Activated CD4-positive, alpha-beta T cell treated with anti-CD3 and anti-CD28 coated beads, Interleukin-2, amount 10 ng/mL, durations not matched to agents 24 days and 14 days (primary cell): Measurements from ENCODE around the gene NRXN2. TPM values are rescaled to one million over a fixed set of nuclear protein-coding genes. Genes with fewer than 3 reads are reported as not detected.

Source experiments
- DNase-seq: peaks from one replicate; pipeline ENCODE4 v3.0.0; 2022
- H3K27ac Mint-ChIP-seq: one replicate; pipeline ENCODE4 v1.8.0; 2022; ENCODE audit warnings: mild to moderate bottlenecking, mixed read lengths
- H3K27me3 Mint-ChIP-seq: one replicate; pipeline ENCODE4 v1.8.0; 2022; ENCODE audit warnings: mixed read lengths
- H3K36me3 Mint-ChIP-seq: one replicate; pipeline ENCODE4 v1.8.0; 2022; ENCODE audit warnings: low read depth, mild to moderate bottlenecking, mixed read lengths
- H3K4me1 Mint-ChIP-seq: one replicate; pipeline ENCODE4 v1.8.0; 2021; ENCODE audit warnings: mixed read lengths
- H3K4me3 Mint-ChIP-seq: one replicate; pipeline ENCODE4 v1.8.0; 2022; ENCODE audit warnings: mild to moderate bottlenecking, moderate library complexity, mixed read lengths
- H3K9me3 Mint-ChIP-seq: one replicate; pipeline ENCODE4 v1.8.0; 2021; ENCODE audit warnings: mixed read lengths
- intact Hi-C: fragments of 100-400 bp; cut with micrococcal nuclease; formaldehyde crosslinking; loops from one replicate; pipeline ENCODE4 v1.15.1; 2023
- total RNA-seq: library from RNA; stranded (reverse); gene quantifications from 2 replicates; pipeline ENCODE4 v1.2.3, GENCODE V29; 2022

Gene NRXN2
- total RNA-seq, 1 donor from 2014 or later: 0.61 TPM

- H3K36me3 Mint-ChIP-seq: no peaks in the 10 kb centered on the region
- DNase-seq: no peak
- H3K27ac Mint-ChIP-seq: no peak overlapping the region
- intact Hi-C loops: no loop called here
- peaks cover 7% of the 10 kb centered on the region for H3K27me3 Mint-ChIP-seq
- H3K4me1 Mint-ChIP-seq: no peaks in the 10 kb centered on the region
- H3K4me3 Mint-ChIP-seq: no peak overlapping the region
- peaks cover 7% of the 10 kb centered on the region for H3K9me3 Mint-ChIP-seq
Observed at GRCh38 chr11:64585150-64585549, 137.8 kb downstream of the NRXN2 start.

DNA sequence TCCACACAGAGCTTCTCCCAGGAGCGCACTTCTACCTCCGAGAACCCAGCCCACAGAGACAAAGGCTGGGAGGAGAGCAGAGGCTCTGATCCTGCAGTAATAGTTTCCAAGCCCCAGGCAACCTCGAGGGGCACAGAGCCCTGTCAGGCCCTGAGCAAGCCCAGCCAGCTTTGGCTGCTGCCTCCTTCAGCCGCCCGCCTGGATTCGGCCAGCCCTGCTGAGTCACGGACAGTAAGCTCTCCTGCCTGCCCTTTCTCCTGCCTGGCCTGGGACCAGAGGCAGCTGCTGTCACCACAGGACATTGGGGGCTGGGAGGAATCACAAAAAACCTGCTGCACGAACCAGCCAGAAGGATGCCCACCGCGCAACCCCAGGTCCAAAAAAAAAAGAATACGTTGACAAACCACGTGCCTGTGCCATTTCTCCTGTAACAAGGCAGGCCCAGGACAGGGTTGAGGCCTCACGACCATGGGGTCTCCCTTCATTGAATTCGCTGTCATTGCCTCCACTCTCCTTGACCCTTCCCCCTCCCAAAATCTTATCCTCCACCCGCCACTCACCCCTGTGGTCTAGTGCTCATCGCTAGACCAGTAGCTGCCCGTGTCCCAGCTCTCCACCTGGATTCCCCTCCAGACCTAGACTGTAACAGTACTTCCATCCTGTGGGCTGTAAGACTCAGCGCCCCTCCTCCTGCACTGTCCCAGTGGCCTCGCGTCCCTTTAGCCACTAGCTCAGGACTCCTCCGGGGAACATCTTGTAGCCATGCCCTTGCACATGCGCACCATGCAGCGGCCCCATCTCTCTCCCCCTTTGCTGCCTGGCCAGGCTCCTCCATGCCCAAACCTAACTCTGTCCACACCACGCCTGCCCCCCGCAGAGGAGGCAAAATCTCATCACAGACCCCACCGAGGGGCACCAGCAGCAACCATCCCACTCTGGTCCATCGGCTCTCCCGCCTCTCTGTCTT is 139.4 kb downstream of the NRXN2 start:
- no peak overlapping the region for H3K27ac Mint-ChIP-seq
- DNase-seq: no peak
- no peaks in the 10 kb centered on the region for H3K4me1 Mint-ChIP-seq
- no peaks in the 10 kb centered on the region for H3K36me3 Mint-ChIP-seq
- H3K27me3 Mint-ChIP-seq: peaks cover 6% of the 10 kb centered on the region
- intact Hi-C loops: no loop called here
- peaks cover 7% of the 10 kb centered on the region for H3K9me3 Mint-ChIP-seq
- no peak overlapping the region for H3K4me3 Mint-ChIP-seq

- peaks cover 2% of the 10 kb centered on the region for H3K9me3 Mint-ChIP-seq
- H3K36me3 Mint-ChIP-seq: no peaks in the 10 kb centered on the region
- intact Hi-C loops: no loop called here
- DNase-seq: no peak
- no peaks in the 10 kb centered on the region for H3K4me1 Mint-ChIP-seq
- H3K4me3 Mint-ChIP-seq: no peak overlapping the region
- peaks cover 3% of the 10 kb centered on the region for H3K27me3 Mint-ChIP-seq
- H3K27ac Mint-ChIP-seq: no peak overlapping the region
Observed at GRCh38 chr11:64582885-64583284, 140.1 kb downstream of the NRXN2 start.

DNA sequence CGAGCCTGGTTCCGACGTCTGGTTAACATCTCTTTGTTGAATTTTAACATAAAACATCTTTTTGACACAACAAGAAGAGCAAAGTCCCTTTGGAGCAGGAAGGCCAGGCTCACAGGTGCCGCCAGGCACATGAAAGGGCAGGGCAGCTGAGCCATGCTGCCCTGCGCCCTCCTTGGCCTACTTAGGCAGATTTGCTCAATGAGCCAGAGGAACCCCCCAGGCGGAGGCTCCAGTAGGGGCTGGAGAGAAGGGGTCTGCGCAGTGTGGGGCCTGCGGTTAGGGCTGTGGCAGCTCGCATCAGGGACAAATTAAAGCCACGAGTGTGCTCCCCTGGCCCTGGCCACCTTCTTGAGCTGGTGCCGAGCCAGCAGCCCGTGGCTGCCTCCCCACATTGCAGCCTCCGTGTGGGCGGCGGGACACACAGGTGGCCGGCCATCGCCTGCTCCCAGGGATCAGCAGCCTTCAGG is 141.9 kb downstream of the NRXN2 start:
- Mint-ChIP-seq H3K4me1 (no peaks in the 10 kb centered on the region), H3K4me3 (no peak overlapping the region), H3K27me3 (no peaks in the 10 kb centered on the region), H3K27ac (no peak overlapping the region), H3K9me3 (no peaks in the 10 kb centered on the region), H3K36me3 (no peaks in the 10 kb centered on the region)
- intact Hi-C loops: no loop called here
- no peak for DNase-seq

DNA sequence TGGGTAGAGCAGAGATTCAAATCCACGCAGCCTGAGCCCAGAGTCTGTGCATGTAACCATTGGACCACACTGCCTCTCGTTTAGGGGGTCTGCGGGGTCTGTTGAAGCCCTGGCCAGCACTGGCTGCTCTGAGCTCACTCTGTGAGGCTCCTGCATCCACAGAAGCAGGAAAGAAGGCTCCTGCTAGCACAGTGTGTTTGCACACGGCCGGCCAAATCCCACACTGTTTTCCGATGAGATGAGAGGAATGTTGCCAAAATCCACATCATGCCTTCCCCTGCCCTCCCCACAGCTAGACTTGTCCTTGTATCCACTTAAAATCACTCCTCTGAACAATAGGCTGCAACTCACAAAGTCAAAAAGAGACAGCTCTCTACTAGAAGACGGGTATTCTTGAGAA is 142.6 kb downstream of the NRXN2 start:
- no peak for DNase-seq
- no peak overlapping the region for H3K27ac Mint-ChIP-seq
- H3K27me3 Mint-ChIP-seq: no peaks in the 10 kb centered on the region
- intact Hi-C loops: no loop called here
- no peaks in the 10 kb centered on the region for H3K4me1 Mint-ChIP-seq
- no peak overlapping the region for H3K4me3 Mint-ChIP-seq
- H3K36me3 Mint-ChIP-seq: no peaks in the 10 kb centered on the region
- no peaks in the 10 kb centered on the region for H3K9me3 Mint-ChIP-seq

- Mint-ChIP-seq H3K27ac (no peak overlapping the region), H3K9me3 (no peaks in the 10 kb centered on the region), H3K27me3 (peaks cover 10% of the 10 kb centered on the region), H3K36me3 (no peaks in the 10 kb centered on the region), H3K4me1 (no peaks in the 10 kb centered on the region), H3K4me3 (no peak overlapping the region)
- no peak for DNase-seq
- intact Hi-C loops: no loop called here
Observed at GRCh38 chr11:64577202-64577601, 145.8 kb downstream of the NRXN2 start.

GRCh38 chr11:64572143-64572542 is 150.9 kb downstream of the NRXN2 start:
- intact Hi-C loops: no loop called here
- no peak overlapping the region for H3K27ac Mint-ChIP-seq
- no peaks in the 10 kb centered on the region for H3K36me3 Mint-ChIP-seq
- no peaks in the 10 kb centered on the region for H3K4me1 Mint-ChIP-seq
- H3K27me3 Mint-ChIP-seq: peaks cover 10% of the 10 kb centered on the region
- H3K9me3 Mint-ChIP-seq: no peaks in the 10 kb centered on the region
- DNase-seq: no peak
- H3K4me3 Mint-ChIP-seq: no peak overlapping the region

- DNase-seq: no peak
- Mint-ChIP-seq H3K9me3 (no peaks in the 10 kb centered on the region), H3K4me1 (peaks cover 2% of the 10 kb centered on the region), H3K4me3 (no peak overlapping the region), H3K27me3 (peaks cover 10% of the 10 kb centered on the region), H3K36me3 (no peaks in the 10 kb centered on the region), H3K27ac (no peak overlapping the region)
- intact Hi-C loops: no loop called here
Observed at GRCh38 chr11:64571410-64572091, 151.4 kb downstream of the NRXN2 start.

DNA sequence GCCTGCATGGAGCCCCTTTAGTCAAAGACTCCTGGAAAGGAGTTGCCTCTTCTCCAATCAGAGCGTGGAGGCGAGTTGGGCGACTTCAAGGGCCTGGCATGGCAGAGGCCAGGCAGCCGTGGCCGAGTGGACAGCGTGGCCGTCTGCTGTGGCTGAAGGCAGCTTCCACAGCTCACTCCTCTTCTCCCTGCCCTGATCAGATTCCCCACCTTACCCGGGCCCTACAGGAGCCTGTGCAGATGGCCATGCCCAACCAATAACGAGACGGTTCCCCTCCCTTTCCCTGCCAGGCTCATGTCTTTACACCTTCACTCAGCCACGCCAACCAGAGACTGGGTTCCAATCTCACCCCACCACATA is 152.0 kb downstream of the NRXN2 start:
- intact Hi-C loops: no loop called here
- no peak for DNase-seq
- H3K27me3 Mint-ChIP-seq: peaks cover 10% of the 10 kb centered on the region
- no peaks in the 10 kb centered on the region for H3K9me3 Mint-ChIP-seq
- H3K4me3 Mint-ChIP-seq: no peak overlapping the region
- H3K27ac Mint-ChIP-seq: no peak overlapping the region
- H3K4me1 Mint-ChIP-seq: peaks cover 4% of the 10 kb centered on the region
- H3K36me3 Mint-ChIP-seq: no peaks in the 10 kb centered on the region

- Mint-ChIP-seq H3K4me3 (no peak overlapping the region), H3K27ac (no peak overlapping the region), H3K9me3 (no peaks in the 10 kb centered on the region), H3K4me1 (peaks cover 6% of the 10 kb centered on the region), H3K36me3 (no peaks in the 10 kb centered on the region), H3K27me3 (peaks cover 10% of the 10 kb centered on the region)
- intact Hi-C loops: no loop called here
- no peak for DNase-seq
Observed at GRCh38 chr11:64570341-64570740, 152.7 kb downstream of the NRXN2 start.

- H3K9me3 Mint-ChIP-seq: no peaks in the 10 kb centered on the region
- no peak overlapping the region for H3K27ac Mint-ChIP-seq
- no peaks in the 10 kb centered on the region for H3K36me3 Mint-ChIP-seq
- peaks cover 6% of the 10 kb centered on the region for H3K27me3 Mint-ChIP-seq
- intact Hi-C loops: no loop called here
- H3K4me1 Mint-ChIP-seq: peaks cover 6% of the 10 kb centered on the region
- DNase-seq: no peak
- no peak overlapping the region for H3K4me3 Mint-ChIP-seq
Observed at GRCh38 chr11:64569300-64569970, 153.6 kb downstream of the NRXN2 start.

- Mint-ChIP-seq H3K4me1 (peaks cover 6% of the 10 kb centered on the region), H3K9me3 (no peaks in the 10 kb centered on the region), H3K4me3 (no peak overlapping the region), H3K27me3 (peaks cover 4% of the 10 kb centered on the region), H3K27ac (no peak overlapping the region), H3K36me3 (no peaks in the 10 kb centered on the region)
- intact Hi-C loops: no loop called here
- DNase-seq: no peak
Observed at GRCh38 chr11:64568584-64569140, 154.3 kb downstream of the NRXN2 start.

GRCh38 chr11:64568041-64568571 is 154.9 kb downstream of the NRXN2 start:
- intact Hi-C loops: no loop called here
- no peak overlapping the region for H3K4me3 Mint-ChIP-seq
- peaks cover 4% of the 10 kb centered on the region for H3K27me3 Mint-ChIP-seq
- no peak for DNase-seq
- no peaks in the 10 kb centered on the region for H3K36me3 Mint-ChIP-seq
- peaks cover 6% of the 10 kb centered on the region for H3K4me1 Mint-ChIP-seq
- no peaks in the 10 kb centered on the region for H3K9me3 Mint-ChIP-seq
- no peak overlapping the region for H3K27ac Mint-ChIP-seq
